Adrenal gland (tissue), 5 donors: ENCODE data around the gene ADPRHL1.

Experiments used
- CTCF ChIP-seq, 6 experiments: fragments of 450-650 bp in 4 of 6; fragments of 200-600 bp in 2 of 6; sonication (generic) in 1 of 6; IDR thresholded peaks; 1 replicate in 5 of 6; 2 replicates in 1 of 6; pipeline versions ENCODE4 v1.5.1 to v1.8.0; 2016 to 2021; ENCODE audit warnings: antibody characterized with exemption in 6 of 6, mild to moderate bottlenecking in 2 of 6, moderate library complexity in 1 of 6
- POLR2A ChIP-seq, 2 donors: fragments of 450-650 bp; IDR thresholded peaks; one replicate each; pipeline ENCODE4 v1.6.1; 2017; ENCODE audit warnings: antibody characterized with exemption in 2 of 2, mild to moderate bottlenecking in 2 of 2, moderate library complexity in 1 of 2
- donor health status: DM: no; HTN: no; CAD: no.

- TF ChIP-seq POLR2A (IDR thresholded peaks at IDR 0.05) (no peak), CTCF (IDR thresholded peaks at IDR 0.05) (no peak)
Observed at GRCh38 chr13:113489171-113489548, 35.9 kb upstream of the ADPRHL1 start.
